ENCODE results near the gene POLN. TPM values are rescaled to one million over a fixed set of nuclear protein-coding genes. Genes with fewer than 3 reads are reported as not detected.
"Not testable (repeated sequence)": the region's sequence is repeated elsewhere in the genome, so short reads cannot be mapped to it uniquely, and the experiment has no call there.

Gene POLN
- total RNA-seq, 2 experiments from 2014 or later: 0.91 to 1.3 TPM

DNA sequence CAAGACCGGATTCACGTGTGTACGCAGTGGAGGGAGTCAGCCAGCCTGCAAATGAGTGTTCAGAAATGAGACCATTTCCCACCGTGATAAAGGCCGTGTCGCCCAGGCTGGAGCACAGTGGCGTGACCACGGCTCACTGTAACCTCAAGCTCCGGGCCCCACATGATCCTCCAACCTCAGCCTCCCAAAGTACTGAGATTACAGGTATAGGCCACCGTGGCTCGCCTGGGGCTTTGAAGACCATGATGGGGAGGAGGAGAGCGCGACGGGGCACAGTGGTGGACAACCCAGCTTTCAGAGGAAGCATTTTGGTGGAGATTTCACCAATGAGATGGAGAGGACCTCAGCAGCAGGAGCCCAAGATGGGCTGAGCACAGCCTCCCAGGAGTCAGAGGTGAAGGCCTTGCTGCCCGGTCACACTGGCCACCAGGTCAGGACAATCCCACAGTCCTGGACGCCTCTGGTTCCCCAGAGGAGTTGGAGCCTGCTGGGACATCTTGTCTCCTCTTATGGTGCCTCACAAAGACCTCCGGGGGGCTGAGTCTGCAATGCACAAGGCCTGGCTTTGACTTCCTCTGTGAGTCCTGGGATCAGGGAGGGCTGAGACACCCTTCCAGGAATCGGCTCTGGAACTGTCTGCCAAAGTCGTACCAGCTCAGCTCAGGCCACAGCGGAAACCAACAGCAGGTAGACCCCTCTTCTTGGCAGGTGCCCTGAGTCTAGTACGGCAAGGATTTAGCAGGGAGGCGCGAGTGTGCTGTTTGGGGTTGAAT lies 42.4 kb upstream of the POLN start:
- DNase-seq: no peak
- Mint-ChIP-seq H3K27ac (no peak overlapping the region), H3K27me3 (ENCODE audit: low read depth) (no peaks in the 10 kb centered on the region), H3K4me3 (no peak overlapping the region), H3K4me1 (ENCODE audit: low read depth) (peaks cover 39% of the 10 kb centered on the region), H3K36me3 (ENCODE audit: low read depth) (no peaks in the 10 kb centered on the region), H3K9me3 (no peaks in the 10 kb centered on the region)
- intact Hi-C loops (cut with micrococcal nuclease): loop anchor here (5.0 kb wide), 2 partner anchors 78 to 253 kb away; partner anchors contain the start of gene FAM193A
- CTCF ChIA-PET: no interaction called here

DNA sequence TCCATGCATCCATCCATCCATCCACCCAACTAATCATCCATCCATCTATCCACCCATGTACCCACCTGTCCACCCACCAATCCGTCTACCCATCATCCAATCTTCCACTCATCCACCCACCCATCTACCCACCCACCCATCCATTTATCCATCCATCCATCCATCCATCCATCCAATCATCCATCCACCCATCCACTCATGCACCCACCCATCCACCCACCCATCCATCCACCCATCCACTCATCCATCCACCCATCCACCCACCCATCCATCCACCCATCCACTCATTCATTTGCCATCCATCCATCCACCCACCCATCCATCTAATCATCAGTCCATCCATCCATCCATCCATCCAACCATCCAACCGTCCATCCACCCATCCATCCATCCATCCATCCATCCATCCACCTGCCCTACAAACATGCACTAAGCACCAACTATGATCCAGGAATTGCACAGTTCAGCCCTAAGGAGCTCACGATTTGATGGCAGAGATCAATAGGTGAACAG lies 41.3 kb upstream of the POLN start:
- CTCF ChIA-PET: no interaction called here
- Mint-ChIP-seq H3K4me3 (no peak overlapping the region), H3K9me3 (no peaks in the 10 kb centered on the region), H3K27me3 (ENCODE audit: low read depth) (no peaks in the 10 kb centered on the region), H3K36me3 (ENCODE audit: low read depth) (no peaks in the 10 kb centered on the region), H3K4me1 (ENCODE audit: low read depth) (peaks cover 37% of the 10 kb centered on the region), H3K27ac (no peak overlapping the region)
- intact Hi-C loops (cut with micrococcal nuclease): loop anchor here (2.0 to 5.0 kb wide), 3 partner anchors 79 to 254 kb away; partner anchors contain the start of genes FAM193A and RNF4
- DNase-seq: no peak

DNA sequence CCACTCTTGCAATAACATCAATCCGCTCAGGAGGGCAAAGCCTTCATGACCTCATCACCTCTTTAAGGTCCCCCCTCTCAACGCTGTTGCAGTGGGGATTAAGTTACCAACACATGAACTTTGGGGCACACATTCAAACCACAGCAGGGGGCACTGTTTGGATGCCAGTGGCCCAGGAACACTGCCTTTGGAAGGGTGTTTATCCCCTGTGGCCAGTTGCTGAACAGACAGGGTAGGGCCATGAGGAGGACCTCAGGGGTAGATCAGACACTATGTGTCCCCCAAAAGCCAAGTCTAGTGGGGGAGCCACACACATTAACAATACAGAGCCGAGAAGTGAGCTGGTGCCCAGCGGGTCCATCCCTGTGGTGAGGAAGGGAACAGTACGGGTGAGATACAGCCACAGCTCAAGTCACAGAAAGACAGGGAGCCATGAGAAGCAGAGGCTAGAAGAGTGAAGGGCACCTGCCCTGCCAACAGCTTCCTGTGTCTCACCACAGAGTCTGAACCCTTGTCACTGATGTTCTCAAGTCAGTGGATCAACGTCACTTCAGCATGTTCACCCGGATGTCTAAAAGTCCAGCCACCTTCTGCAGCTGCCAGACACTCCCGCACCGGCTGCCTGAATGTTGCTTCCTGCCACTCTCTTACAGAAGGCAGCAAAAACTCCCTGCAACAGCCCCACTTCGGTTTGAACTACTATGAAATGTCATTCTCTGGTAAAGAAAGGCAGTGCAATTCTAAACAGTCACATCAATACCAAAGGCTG lies 39.8 kb upstream of the POLN start:
- Mint-ChIP-seq H3K9me3 (no peaks in the 10 kb centered on the region), H3K4me3 (peak overlapping the region; percentile 17), H3K4me1 (ENCODE audit: low read depth) (peaks cover 37% of the 10 kb centered on the region), H3K27ac (peak overlapping the region; percentile 98), H3K36me3 (ENCODE audit: low read depth) (no peaks in the 10 kb centered on the region), H3K27me3 (ENCODE audit: low read depth) (no peaks in the 10 kb centered on the region)
- intact Hi-C loops (cut with micrococcal nuclease): loop anchor here (1.0 to 5.0 kb wide), 8 partner anchors 19 to 256 kb away; partner anchors contain the start of genes CFAP99, FAM193A, HAUS3 and MXD4
- CTCF ChIA-PET: interaction anchor here (0.8 to 1.0 kb wide), 5 partner anchors 131 to 187 kb away, joined by 3 to 7 read pairs (median 4); partner anchors contain the start of gene RNF4
- DNase-seq: peak; percentile 94

DNA sequence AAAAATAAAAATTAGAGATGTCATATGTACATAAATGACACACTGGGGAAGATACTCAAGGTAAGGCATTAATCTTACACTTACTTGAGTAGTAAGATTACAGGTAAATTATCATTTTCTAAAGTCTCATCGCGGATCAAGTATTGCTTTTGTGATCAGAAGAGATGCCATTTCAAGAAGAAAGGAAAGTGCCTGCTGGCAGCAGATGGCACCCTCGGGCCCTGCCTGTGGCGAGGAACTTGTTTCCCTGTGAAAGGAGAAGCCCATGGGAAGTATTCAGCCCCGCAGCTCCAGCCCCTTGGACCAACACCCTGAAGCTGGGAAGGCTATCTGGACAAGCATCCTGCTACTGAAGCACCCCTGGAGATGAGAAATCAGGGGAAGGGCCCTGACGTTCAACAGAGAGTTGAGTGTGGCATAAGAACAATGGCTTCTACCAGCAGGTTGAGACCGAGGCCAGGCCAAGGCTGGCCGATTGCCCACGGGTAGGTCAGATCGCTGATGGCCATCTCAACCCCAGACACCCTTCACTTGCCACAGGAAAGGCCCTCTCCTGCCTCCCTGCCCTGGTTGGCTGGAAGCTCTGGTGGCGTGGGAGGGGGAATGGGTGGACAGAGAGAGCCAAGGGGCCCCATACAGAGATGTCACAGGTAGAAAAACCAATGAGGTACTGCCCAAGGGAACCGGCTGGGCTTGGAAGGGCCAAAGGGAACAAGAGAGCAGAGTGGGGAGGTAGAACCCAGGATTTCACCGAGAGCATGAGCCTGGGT lies 38.8 kb upstream of the POLN start:
- intact Hi-C loops (cut with micrococcal nuclease): loop anchor here (1.0 to 5.0 kb wide), 3 partner anchors 82 to 257 kb away; partner anchors contain the start of gene FAM193A
- Mint-ChIP-seq H3K27ac (peak overlapping the region; percentile 98), H3K9me3 (no peaks in the 10 kb centered on the region), H3K27me3 (ENCODE audit: low read depth) (no peaks in the 10 kb centered on the region), H3K4me1 (ENCODE audit: low read depth) (peaks cover 37% of the 10 kb centered on the region), H3K36me3 (ENCODE audit: low read depth) (no peaks in the 10 kb centered on the region), H3K4me3 (no peak overlapping the region)
- peak; percentile 37 for DNase-seq
- CTCF ChIA-PET: no interaction called here

DNA sequence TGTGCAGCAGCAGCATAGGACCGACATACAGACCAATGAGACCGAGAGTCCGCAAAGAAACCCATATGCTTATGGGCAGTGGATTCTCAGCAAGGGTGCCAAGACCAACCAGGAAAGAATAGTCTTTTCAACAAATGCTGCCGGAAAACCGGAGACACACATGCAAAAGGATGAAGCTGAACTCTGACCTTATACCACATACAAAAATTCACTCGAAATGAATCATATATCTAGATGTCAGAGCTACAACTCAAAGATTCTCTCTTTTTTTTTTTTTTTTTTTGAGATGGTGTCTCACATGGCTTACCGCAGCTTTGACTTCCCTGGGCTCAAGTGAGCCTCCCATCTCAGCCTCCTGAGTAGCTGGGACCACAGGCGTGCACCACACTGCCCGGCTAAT lies 36.0 kb upstream of the POLN start:
- no peak for DNase-seq
- H3K4me1 Mint-ChIP-seq (ENCODE audit: low read depth): peaks cover 25% of the 10 kb centered on the region
- intact Hi-C loops (cut with micrococcal nuclease): no loop called here
- no peaks in the 10 kb centered on the region for H3K9me3 Mint-ChIP-seq
- H3K27ac Mint-ChIP-seq: no peak overlapping the region
- CTCF ChIA-PET: no interaction called here
- no peaks in the 10 kb centered on the region for H3K27me3 Mint-ChIP-seq (ENCODE audit: low read depth)
- H3K36me3 Mint-ChIP-seq (ENCODE audit: low read depth): no peaks in the 10 kb centered on the region
- no peak overlapping the region for H3K4me3 Mint-ChIP-seq

DNA sequence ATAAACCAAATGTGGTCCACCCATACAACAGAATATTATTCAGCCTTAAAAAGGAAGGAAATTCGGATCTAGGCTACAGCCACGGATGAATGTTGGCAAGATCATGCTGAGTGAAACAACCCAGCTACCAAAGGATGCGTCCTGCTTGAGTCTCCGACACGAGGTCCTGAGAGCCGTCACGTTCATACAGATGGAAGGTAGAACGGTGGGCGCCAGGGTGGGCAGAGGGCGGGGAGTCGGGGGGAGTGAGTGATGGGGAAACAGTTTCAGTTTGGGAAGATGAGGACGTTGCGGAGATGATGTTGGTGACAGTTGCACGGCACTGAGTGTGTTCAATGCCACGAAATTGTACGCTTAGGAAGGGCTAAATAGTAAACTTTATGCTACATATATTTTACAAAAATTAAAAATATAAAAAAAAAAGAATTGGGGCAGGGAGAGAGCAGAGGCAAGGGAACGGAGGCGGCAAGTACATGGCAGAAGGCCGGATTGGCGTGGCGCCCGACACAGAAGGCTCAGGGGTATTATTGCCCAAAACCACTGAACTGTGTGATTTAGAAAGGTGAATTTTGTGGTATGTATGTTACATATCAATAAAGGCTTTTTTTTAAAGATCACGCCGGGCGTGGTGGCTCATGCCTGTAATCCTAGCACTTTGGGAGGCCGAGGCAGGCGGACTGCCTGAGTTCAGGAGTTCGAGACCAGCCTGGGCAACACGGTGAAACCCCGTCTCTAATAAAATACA lies 34.8 kb upstream of the POLN start:
- Mint-ChIP-seq H3K9me3 (no peaks in the 10 kb centered on the region), H3K36me3 (ENCODE audit: low read depth) (no peaks in the 10 kb centered on the region), H3K4me1 (ENCODE audit: low read depth) (peaks cover 14% of the 10 kb centered on the region), H3K4me3 (no peak overlapping the region), H3K27ac (no peak overlapping the region), H3K27me3 (ENCODE audit: low read depth) (no peaks in the 10 kb centered on the region)
- CTCF ChIA-PET: no interaction called here
- intact Hi-C loops (cut with micrococcal nuclease): no loop called here
- no peak for DNase-seq

DNA sequence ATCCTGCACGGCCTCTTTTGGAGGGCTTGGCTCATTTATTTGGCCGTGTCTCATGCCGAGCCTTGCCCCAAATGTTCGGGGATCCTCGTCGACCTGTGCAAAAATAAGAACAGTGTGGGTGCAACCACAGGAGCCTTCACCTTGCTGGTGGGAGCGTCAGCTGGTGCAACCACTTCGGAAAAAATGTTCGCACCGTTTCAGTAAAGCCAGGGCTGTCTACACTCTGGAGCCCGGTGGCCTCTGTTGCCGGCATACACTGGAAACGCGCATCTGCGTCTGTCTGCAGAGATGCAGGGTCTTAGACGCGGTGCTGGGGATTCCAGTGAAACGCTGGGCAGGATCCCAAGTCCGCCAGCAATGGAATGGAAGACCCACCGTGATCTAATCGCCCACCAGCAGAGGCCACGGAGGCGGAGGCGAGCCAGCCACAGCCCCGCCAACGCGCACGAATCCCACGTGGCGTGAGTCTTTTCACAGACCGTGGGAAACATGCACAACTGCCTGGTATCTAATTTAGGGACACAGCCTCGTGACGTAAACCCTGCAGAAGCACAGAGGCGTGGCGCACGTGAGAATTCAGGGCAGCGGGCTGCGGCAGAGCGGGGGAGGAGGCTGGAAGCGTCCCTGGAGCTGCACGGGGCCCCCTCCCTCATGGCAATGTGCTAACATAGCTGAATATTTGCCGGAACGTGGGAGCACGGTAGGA lies 33.8 kb upstream of the POLN start:
- no peak overlapping the region for H3K27ac Mint-ChIP-seq
- DNase-seq: no peak
- H3K27me3 Mint-ChIP-seq (ENCODE audit: low read depth): no peaks in the 10 kb centered on the region
- peaks cover 4% of the 10 kb centered on the region for H3K4me1 Mint-ChIP-seq (ENCODE audit: low read depth)
- CTCF ChIA-PET: no interaction called here
- intact Hi-C loops (cut with micrococcal nuclease): no loop called here
- H3K4me3 Mint-ChIP-seq: no peak overlapping the region
- H3K36me3 Mint-ChIP-seq (ENCODE audit: low read depth): no peaks in the 10 kb centered on the region
- no peaks in the 10 kb centered on the region for H3K9me3 Mint-ChIP-seq

DNA sequence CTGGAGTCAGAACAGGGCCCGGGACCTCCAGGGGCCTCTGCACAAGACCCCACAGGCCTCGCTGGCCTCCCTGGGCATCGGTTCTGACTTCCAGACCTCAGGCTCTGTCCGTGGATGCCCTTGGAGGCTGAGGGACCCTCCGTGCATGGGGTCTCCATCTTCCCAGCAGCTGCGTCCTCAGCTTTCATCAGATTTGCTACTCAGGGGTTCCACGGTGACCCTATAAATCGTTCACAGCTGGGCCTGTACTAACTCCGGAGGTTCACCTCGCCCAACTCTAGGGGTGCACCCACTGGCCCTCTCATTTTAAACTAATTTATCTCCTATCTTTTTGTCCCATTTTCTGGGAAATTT lies 33.1 kb upstream of the POLN start:
- H3K27ac Mint-ChIP-seq; H3K4me1 Mint-ChIP-seq (ENCODE audit: low read depth); CTCF ChIA-PET; intact Hi-C loops (cut with micrococcal nuclease); H3K27me3 Mint-ChIP-seq (ENCODE audit: low read depth); H3K9me3 Mint-ChIP-seq; H3K36me3 Mint-ChIP-seq (ENCODE audit: low read depth); DNase-seq; H3K4me3 Mint-ChIP-seq: not testable (repeated sequence)

DNA sequence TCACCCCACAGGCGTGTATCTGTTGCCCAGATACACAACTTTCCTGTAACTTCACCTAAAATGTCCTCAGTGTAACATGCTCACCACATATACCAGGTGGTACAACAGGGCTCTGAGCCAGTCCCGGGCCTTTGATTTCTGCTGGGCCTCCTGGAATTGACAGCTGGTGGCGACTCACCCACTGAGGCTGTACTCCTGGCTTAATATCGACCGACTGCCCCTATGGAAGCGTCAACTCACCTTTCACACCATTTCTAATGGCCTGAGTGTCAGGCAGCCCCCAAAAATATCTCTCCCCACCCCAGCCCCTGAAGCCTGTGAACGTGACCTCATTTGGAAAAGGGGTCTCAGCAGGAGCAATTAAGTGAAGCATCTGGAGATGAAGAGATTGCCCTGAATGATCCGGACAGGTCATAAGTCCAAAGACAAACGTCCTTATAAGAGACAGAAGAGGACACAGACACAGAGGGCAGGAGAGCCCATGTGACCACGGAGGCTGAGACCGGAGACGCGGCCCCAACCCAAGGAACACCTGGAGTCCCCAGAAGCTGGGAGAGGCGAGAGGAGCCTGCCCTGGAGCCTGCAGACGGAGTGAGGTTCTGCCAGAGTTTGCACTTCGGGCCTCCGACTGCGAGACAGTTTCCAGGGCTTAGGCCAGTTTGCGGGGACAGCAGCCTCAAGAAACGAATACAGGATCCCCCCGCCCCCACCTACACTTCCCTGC lies 32.6 kb upstream of the POLN start:
- H3K4me1 Mint-ChIP-seq (ENCODE audit: low read depth): no peaks in the 10 kb centered on the region
- no peak for DNase-seq
- H3K36me3 Mint-ChIP-seq (ENCODE audit: low read depth): no peaks in the 10 kb centered on the region
- CTCF ChIA-PET: no interaction called here
- no peak overlapping the region for H3K27ac Mint-ChIP-seq
- no peaks in the 10 kb centered on the region for H3K9me3 Mint-ChIP-seq
- intact Hi-C loops (cut with micrococcal nuclease): no loop called here
- H3K4me3 Mint-ChIP-seq: no peak overlapping the region
- no peaks in the 10 kb centered on the region for H3K27me3 Mint-ChIP-seq (ENCODE audit: low read depth)

DNA sequence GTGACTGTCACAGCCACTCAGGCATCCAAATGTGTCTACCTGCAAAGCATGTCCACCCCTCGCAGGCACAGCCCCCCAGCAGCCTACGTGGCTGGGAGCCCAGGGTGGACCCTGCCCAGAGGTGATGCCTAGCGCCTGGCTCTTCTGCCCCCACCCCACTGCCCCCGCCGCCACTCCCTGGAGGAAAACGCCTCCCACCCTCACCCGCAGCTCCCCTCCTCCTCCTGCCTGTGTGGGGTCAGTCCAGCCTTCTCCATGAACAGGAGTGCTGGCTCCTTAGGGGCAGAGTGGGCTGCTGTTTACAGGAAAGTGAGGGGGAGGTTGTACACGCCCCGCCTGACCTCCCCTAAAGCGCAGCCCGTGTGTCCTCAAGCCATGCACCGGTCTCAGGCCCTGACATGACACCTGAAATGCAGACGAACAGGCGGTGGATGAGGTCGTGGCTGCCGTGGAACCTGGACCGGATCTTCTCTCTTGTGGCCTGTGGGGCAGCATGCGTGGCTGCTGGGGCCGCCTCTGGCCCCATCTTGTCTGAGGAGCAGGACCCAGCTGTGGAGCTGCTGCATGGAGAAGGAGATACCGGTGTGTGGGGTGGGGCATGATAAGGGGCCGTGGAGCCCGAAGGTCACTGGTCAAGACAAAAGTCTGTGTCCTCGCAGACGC lies 31.9 kb upstream of the POLN start:
- CTCF ChIA-PET: interaction anchor here (0.7 kb wide), 1 partner anchor 54 kb away, joined by 3 read pairs; no protein-coding TSS in a partner anchor
- H3K4me3 Mint-ChIP-seq: no peak overlapping the region
- no peaks in the 10 kb centered on the region for H3K27me3 Mint-ChIP-seq (ENCODE audit: low read depth)
- H3K4me1 Mint-ChIP-seq (ENCODE audit: low read depth): no peaks in the 10 kb centered on the region
- intact Hi-C loops (cut with micrococcal nuclease): no loop called here
- no peak overlapping the region for H3K27ac Mint-ChIP-seq
- DNase-seq: no peak
- H3K9me3 Mint-ChIP-seq: no peaks in the 10 kb centered on the region
- H3K36me3 Mint-ChIP-seq (ENCODE audit: low read depth): no peaks in the 10 kb centered on the region

Data from activated naive CD4-positive, alpha-beta T cell treated with anti-CD3 and anti-CD28 coated beads for 36 hours (primary cell).